ENCODE measurements around the gene OSTF1. TPM values are rescaled to one million over a fixed set of nuclear protein-coding genes. Genes with fewer than 3 reads are reported as not detected.
A peak's percentile ranks its signal among the peaks of the same experiment; 100 is the strongest.

Gene OSTF1, protein sequence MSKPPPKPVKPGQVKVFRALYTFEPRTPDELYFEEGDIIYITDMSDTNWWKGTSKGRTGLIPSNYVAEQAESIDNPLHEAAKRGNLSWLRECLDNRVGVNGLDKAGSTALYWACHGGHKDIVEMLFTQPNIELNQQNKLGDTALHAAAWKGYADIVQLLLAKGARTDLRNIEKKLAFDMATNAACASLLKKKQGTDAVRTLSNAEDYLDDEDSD
- 100 to 1,000 TPM in 1 of 2 donors, 10 to 100 TPM in 1; 71.9 to 109 TPM for total RNA-seq

DNA sequence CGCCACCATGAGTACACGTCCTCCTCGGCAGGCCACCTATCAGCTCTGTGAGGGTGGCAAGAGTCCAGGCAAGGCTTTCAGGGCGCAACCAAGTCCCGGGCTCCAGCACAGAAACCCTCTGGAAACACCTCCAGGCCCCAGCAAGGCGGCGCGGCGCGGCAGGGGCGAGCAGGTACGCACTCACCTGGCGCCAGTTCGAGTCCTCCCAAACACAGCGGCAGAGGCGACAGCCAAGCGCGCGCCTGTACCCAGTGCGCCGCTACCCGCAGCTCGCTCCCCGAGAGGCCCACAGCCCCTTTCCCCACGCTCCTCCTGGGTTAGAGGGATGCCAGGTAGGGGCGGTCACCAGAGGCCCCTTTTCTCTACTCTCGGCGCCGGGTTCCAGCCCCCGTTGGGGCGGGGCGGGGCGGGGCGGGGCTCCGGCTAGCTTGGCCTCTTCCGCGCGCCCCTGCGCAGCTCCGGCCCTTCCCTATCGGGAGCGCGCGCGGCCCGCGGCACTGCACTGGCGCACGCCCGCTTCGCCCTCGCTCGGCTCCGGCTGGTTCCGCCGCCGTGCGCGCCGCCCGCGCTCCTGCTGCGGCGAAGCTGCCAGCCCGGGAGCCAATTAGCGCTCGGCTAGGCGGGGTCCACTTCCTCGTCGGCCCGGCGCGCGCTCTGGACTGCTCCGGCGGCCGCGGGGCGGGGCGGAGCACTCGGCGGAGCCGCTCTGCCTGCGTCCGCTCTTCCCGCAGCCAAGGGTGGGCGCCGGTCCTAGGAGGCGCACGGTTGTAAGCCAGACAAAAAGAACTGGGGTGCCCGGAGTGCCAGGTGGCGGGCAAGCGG, at the start of gene OSTF1, which contains the start of gene NMRK1:
TSS of gene OSTF1 (plus strand) at position 691 of the 822 bp plus-strand sequence. CDS start 179 bp downstream, outside the sequence.
TSS of gene NMRK1 (minus strand) at position 332 of the 822 bp plus-strand sequence. CDS start 5,040 bp downstream, outside the sequence.
- ATAC-seq (replicated peaks in 1 of 2) (peak; percentile 88 to 91), DNase-seq (peak; percentile 95 to 97)
- H3K4me1 Mint-ChIP-seq (ENCODE audit: low read depth) = peaks cover 66% of the 10 kb centered on the region
- H3K27ac Mint-ChIP-seq = peak within 1 kb of the TSS; percentile 97
- no peaks in the 10 kb centered on the region for H3K9me3 Mint-ChIP-seq
- H3K27me3 Mint-ChIP-seq (ENCODE audit: low read depth) = no peaks in the 10 kb centered on the region
- H3K4me3 Mint-ChIP-seq = peak within 1 kb of the TSS; percentile 93 to 98
- H3K36me3 Mint-ChIP-seq (ENCODE audit: insufficient read depth in 2 of 2) = peaks cover 2 to 5% of the 10 kb centered on the region in 2 donors

DNA sequence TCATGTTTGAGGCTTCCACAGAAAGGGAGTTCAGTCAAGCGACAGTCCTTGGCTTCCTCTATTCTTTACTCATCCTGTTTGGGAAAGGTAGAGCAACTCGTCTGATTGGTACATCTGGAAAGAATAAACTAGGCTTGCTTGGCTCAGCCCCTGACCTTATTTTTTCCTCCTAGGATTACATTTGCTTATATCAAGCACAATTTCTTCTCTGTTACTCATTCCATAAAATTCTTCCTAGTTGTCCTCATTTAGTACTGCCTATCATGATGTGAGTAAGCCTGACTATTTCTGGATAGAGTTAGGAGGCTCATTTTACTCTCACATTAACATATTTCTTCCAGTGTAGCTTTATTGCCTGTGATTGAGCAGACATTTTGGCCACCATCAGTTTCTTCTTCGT, 49.3 kb upstream of the OSTF1 start:
- no peaks in the 10 kb centered on the region for H3K9me3 Mint-ChIP-seq

DNA sequence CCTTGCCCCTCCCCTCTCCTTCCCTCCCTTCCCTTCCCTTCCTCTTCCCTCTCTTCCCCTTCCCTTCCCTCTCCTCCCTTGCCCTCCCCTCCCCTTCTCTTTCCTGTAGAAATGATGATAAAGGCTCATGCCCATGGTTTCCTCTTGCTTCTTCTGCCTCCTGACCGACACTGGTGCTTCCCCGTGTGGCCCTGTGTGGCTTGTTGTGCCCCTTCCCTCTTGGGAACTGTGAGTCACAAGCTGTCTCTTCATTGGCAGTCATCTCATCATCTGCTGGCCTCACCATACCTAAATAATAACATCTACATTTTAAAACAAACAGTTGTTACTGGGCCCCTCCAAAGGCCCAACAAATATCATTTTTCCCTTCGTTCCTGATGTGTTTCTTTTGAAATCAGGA, 48.5 kb upstream of the OSTF1 start:
- Mint-ChIP-seq H3K4me1 (ENCODE audit: low read depth) (peaks cover 10% of the 10 kb centered on the region), H3K27ac (no peak overlapping the region), H3K27me3 (ENCODE audit: low read depth) (peaks cover 3% of the 10 kb centered on the region), H3K9me3 (no peaks in the 10 kb centered on the region), H3K4me3 (no peak overlapping the region), H3K36me3 (ENCODE audit: insufficient read depth in 2 of 2) (no peaks in the 10 kb centered on the region)
- ATAC-seq (replicated peaks in 1 of 2) (peak; percentile 77 to 84), DNase-seq (peak; percentile 29 to 31)

More for the DNA sequence above, 49.3 kb upstream of the OSTF1 start:
- H3K4me3 Mint-ChIP-seq = no peak overlapping the region
- no peaks in the 10 kb centered on the region for H3K36me3 Mint-ChIP-seq (ENCODE audit: insufficient read depth in 2 of 2)
- DNase-seq = no peak
- no peak for ATAC-seq (replicated peaks in 1 of 2)
- H3K27ac Mint-ChIP-seq = no peak overlapping the region
- H3K4me1 Mint-ChIP-seq (ENCODE audit: low read depth) = peaks cover 10% of the 10 kb centered on the region
- no peaks in the 10 kb centered on the region for H3K27me3 Mint-ChIP-seq (ENCODE audit: low read depth)

DNA sequence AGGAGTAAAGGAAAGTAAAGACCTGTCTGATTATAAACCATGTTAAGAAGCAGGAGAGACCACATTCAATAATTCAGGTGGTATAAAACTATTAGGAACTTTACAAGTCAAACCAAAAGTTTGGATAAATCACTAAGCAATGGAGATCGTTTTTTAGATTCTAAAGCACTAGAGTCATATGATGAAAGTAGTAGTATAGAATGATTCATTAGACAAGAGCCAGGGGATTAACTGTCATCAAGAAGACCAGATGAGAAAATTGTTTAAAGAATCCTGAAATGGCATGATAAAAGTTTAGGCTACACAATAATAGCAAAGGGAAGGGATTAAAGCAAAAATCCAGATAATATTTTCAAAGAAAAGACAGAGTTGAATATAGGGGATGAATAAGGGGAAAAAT, 47.3 kb upstream of the OSTF1 start:
- no peak for DNase-seq
- Mint-ChIP-seq H3K4me3 (no peak overlapping the region), H3K27ac (peak overlapping the region; percentile 76), H3K4me1 (ENCODE audit: low read depth) (peaks cover 10% of the 10 kb centered on the region), H3K27me3 (ENCODE audit: low read depth) (peaks cover 7% of the 10 kb centered on the region), H3K36me3 (ENCODE audit: insufficient read depth in 2 of 2) (no peaks in the 10 kb centered on the region), H3K9me3 (no peaks in the 10 kb centered on the region)
- ATAC-seq (replicated peaks in 1 of 2) = no peak

DNA sequence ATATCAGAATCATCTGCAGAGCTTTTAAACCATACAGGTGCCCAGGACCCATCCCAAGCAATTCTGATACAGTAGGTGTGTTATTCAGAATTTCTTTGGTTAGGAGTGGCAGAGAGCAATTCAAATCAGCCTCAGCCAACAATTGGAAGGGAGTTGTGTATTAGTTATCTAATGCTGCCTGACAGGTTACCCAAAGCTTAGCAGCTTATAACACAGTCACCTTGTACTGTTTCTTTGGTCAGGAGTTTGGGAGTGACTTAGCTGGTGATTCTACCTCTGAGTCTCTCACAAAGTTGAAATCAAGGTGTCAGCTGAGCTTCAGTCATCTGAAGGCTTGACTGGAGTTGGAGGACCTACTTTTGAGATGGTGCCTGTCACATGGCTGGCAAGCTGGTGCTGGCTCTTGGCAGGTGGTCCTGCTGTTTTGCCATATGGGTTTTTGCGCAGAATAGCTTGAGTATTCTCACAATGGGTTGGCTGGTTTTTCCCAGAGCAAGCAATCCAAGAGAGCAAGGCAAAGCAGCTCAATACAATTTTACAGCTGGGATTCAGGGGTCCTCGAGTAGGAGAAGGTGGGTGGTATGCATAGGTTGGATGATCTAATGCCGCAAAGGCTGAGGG, 41.5 kb upstream of the OSTF1 start:
- Mint-ChIP-seq H3K27me3 (ENCODE audit: low read depth) (peaks cover 7% of the 10 kb centered on the region), H3K36me3 (ENCODE audit: insufficient read depth in 2 of 2) (no peaks in the 10 kb centered on the region), H3K9me3 (no peaks in the 10 kb centered on the region), H3K4me3 (no peak overlapping the region), H3K27ac (no peak overlapping the region), H3K4me1 (ENCODE audit: low read depth) (no peaks in the 10 kb centered on the region)
- DNase-seq (no peak), ATAC-seq (replicated peaks in 1 of 2) (no peak)

GRCh38 chr9:75047506-75047905, 40.8 kb upstream of the OSTF1 start:
- no peak overlapping the region for H3K27ac Mint-ChIP-seq
- no peaks in the 10 kb centered on the region for H3K4me1 Mint-ChIP-seq (ENCODE audit: low read depth)
- H3K27me3 Mint-ChIP-seq (ENCODE audit: low read depth) = peaks cover 7% of the 10 kb centered on the region
- no peak overlapping the region for H3K4me3 Mint-ChIP-seq
- H3K36me3 Mint-ChIP-seq (ENCODE audit: insufficient read depth in 2 of 2) = no peaks in the 10 kb centered on the region
- no peak for DNase-seq
- no peaks in the 10 kb centered on the region for H3K9me3 Mint-ChIP-seq
- ATAC-seq (replicated peaks in 1 of 2) = no peak

- no peak overlapping the region for H3K27ac Mint-ChIP-seq
- H3K9me3 Mint-ChIP-seq = no peaks in the 10 kb centered on the region
- H3K27me3 Mint-ChIP-seq (ENCODE audit: low read depth) = no peaks in the 10 kb centered on the region
- no peak for DNase-seq
- H3K4me1 Mint-ChIP-seq (ENCODE audit: low read depth) = no peaks in the 10 kb centered on the region
- ATAC-seq (replicated peaks in 1 of 2) = no peak
- peaks cover 0 to 2% of the 10 kb centered on the region in 2 donors for H3K36me3 Mint-ChIP-seq (ENCODE audit: insufficient read depth in 2 of 2)
- no peak overlapping the region for H3K4me3 Mint-ChIP-seq
Observed at GRCh38 chr9:75051285-75051684, 37.0 kb upstream of the OSTF1 start.

- Mint-ChIP-seq H3K36me3 (ENCODE audit: insufficient read depth in 2 of 2) (peaks cover 0 to 2% of the 10 kb centered on the region in 2 donors), H3K27ac (no peak overlapping the region), H3K27me3 (ENCODE audit: low read depth) (no peaks in the 10 kb centered on the region), H3K9me3 (no peaks in the 10 kb centered on the region), H3K4me3 (no peak overlapping the region), H3K4me1 (ENCODE audit: low read depth) (no peaks in the 10 kb centered on the region)
- DNase-seq = no peak
- ATAC-seq (replicated peaks in 1 of 2) = no peak
Observed at GRCh38 chr9:75053869-75054268, 34.4 kb upstream of the OSTF1 start.

GRCh38 chr9:75054368-75055001, 33.8 kb upstream of the OSTF1 start:
- Mint-ChIP-seq H3K4me1 (ENCODE audit: low read depth) (no peaks in the 10 kb centered on the region), H3K4me3 (no peak overlapping the region), H3K27me3 (ENCODE audit: low read depth) (no peaks in the 10 kb centered on the region), H3K9me3 (peaks cover 0 to 3% of the 10 kb centered on the region in 2 donors), H3K27ac (no peak overlapping the region), H3K36me3 (ENCODE audit: insufficient read depth in 2 of 2) (peaks cover 2 to 3% of the 10 kb centered on the region in 2 donors)
- ATAC-seq (replicated peaks in 1 of 2) (no peak), DNase-seq (no peak)

DNA sequence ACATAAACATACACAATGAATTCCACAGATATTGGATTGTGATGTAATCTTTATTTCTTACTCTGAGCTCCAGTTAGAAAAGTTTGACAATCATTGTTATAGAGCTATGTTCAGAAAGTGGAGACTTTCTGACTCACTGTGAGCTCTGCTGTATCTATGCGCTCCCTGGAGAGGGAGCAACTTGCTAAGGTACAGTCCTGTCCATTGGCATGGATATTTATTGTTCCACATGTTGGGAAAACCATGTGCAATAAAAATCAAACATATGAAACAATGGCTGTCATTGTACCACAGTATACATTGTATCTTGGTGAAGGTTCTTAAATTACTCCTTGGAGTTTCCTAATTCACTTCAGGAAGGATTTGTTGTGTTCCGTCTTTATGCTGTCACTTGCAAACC, 27.1 kb upstream of the OSTF1 start:
- no peak overlapping the region for H3K4me3 Mint-ChIP-seq
- H3K4me1 Mint-ChIP-seq (ENCODE audit: low read depth) = peaks cover 4% of the 10 kb centered on the region
- no peak overlapping the region for H3K27ac Mint-ChIP-seq
- H3K27me3 Mint-ChIP-seq (ENCODE audit: low read depth) = no peaks in the 10 kb centered on the region
- H3K36me3 Mint-ChIP-seq (ENCODE audit: insufficient read depth in 2 of 2) = peaks cover 2 to 9% of the 10 kb centered on the region in 2 donors
- ATAC-seq (replicated peaks in 1 of 2) (no peak), DNase-seq (no peak)
- H3K9me3 Mint-ChIP-seq = peaks cover 0 to 5% of the 10 kb centered on the region in 2 donors

DNA sequence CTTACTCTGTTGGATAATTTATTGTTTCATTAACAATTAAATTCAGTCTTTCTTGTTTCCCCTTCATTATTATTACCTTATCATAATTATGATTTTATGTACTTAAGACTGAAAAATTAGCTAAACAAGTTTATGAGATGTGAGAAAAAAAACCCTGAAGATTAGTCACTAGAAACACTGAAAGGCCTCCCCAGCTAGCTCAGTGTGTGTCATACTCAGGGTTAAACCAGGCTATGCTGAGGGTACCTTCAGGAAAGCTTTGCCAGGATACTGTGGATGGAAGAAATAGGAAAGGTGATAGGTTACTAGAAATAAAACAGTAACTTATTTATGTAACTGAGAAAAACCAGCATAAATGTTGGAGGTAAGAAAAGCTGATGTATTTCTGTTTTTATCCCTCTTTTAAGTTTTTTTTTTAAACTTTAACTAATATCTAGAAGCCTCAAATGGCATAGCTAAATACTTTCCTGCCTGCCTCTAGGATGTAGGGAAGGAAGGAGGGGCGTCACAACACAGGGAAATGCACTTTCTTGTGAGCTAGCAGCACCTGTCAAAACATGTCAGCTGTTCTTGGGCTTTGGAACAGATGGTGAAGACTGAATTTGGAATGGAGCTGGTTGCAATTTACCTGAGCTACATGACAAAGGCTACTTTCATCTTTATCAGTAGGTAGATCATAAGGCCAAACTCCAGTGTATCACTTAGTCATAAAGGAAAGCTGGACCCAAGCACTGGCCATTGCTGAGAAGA, 24.6 kb upstream of the OSTF1 start:
- no peaks in the 10 kb centered on the region for H3K27me3 Mint-ChIP-seq (ENCODE audit: low read depth)
- no peak overlapping the region for H3K4me3 Mint-ChIP-seq
- H3K36me3 Mint-ChIP-seq (ENCODE audit: insufficient read depth in 2 of 2) = peaks cover 4 to 12% of the 10 kb centered on the region in 2 donors
- DNase-seq (no peak), ATAC-seq (replicated peaks in 1 of 2) (no peak)
- peaks cover 0 to 5% of the 10 kb centered on the region in 2 donors for H3K9me3 Mint-ChIP-seq
- H3K4me1 Mint-ChIP-seq (ENCODE audit: low read depth) = peaks cover 4% of the 10 kb centered on the region
- peak overlapping the region; percentile 59 for H3K27ac Mint-ChIP-seq

DNA sequence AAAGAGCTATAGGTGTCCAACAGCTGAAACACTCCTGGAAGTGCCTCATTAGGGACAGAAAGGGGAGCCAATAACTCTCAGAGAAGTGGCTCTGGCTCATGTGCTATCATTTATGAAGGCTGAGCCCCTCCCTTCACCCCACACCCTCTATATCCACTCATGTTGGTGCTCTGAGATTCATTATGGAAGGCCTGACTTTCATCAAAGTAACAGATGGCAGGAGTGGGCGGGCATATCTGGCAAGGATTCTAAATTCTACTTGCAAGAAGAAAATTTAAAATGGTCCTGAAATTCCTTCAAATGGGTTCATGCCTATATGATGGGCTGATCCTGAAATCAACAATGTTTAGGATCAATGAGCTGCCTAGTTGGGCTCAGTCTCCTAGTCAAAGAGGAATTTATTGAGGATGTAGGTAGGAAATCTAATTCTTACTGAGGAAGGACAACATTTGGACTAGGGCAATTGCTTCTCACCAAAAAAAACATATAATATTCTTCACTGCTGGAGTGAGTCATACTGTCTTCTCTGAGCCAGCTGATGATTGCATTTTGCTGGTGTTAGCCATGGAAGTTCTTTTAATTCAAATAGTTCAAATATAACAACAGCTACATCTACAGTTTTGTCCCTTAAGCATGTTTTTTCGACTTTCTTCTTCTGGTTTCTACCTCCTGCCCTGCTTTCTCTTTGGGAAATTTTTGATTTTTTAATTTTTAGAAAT, 23.8 kb upstream of the OSTF1 start:
- Mint-ChIP-seq H3K36me3 (ENCODE audit: insufficient read depth in 2 of 2) (peaks cover 4 to 9% of the 10 kb centered on the region in 2 donors), H3K4me1 (ENCODE audit: low read depth) (peaks cover 9% of the 10 kb centered on the region), H3K4me3 (no peak overlapping the region), H3K27me3 (ENCODE audit: low read depth) (no peaks in the 10 kb centered on the region), H3K9me3 (peaks cover 0 to 3% of the 10 kb centered on the region in 2 donors), H3K27ac (peak overlapping the region; percentile 60)
- DNase-seq (no peak), ATAC-seq (replicated peaks in 1 of 2) (no peak)
